ENCODE results near the gene KCNMA1. TPM values are rescaled to one million over a fixed set of nuclear protein-coding genes. Genes with fewer than 3 reads are reported as not detected.

Gene KCNMA1
- total RNA-seq, 3 donors from 2014 or later: 13.6 to 37.8 (median 15.1) TPM

DNA sequence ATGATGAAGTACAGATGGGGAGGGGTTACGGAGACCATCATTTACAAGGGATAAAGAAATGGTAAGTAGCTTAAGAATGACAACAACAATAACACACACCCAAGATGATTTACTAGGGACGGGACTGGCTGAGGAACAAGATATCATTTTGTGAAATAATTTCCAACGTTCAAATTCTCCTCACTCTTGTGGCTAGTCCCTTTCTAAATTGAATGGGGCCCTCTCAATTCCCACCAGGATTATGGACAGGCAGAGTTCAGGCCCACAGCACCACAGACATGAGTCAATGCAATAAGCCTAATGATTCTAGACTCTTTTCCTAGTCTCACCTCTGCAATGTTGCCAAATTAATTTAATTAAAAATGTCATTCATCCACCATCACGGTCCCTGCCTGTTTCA is 448.1 kb downstream of the KCNMA1 start:
- DNase-seq (ENCODE audit: low spot score in 2 of 2): no peak
- H3K4me1 ChIP-seq: no peaks in the 10 kb centered on the region
- TF ChIP-seq POLR2A (IDR thresholded peaks at IDR 0.05) (no peak), POLR2AphosphoS5 (IDR thresholded peaks at IDR 0.05) (no peak)
- TF ChIP-seq, protein P1, sequence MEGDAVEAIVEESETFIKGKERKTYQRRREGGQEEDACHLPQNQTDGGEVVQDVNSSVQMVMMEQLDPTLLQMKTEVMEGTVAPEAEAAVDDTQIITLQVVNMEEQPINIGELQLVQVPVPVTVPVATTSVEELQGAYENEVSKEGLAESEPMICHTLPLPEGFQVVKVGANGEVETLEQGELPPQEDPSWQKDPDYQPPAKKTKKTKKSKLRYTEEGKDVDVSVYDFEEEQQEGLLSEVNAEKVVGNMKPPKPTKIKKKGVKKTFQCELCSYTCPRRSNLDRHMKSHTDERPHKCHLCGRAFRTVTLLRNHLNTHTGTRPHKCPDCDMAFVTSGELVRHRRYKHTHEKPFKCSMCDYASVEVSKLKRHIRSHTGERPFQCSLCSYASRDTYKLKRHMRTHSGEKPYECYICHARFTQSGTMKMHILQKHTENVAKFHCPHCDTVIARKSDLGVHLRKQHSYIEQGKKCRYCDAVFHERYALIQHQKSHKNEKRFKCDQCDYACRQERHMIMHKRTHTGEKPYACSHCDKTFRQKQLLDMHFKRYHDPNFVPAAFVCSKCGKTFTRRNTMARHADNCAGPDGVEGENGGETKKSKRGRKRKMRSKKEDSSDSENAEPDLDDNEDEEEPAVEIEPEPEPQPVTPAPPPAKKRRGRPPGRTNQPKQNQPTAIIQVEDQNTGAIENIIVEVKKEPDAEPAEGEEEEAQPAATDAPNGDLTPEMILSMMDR (IDR thresholded peaks at IDR 0.05): no peak
- H3K27me3 ChIP-seq: no peaks in the 10 kb centered on the region
- H3K4me3 ChIP-seq: no peak overlapping the region
- H3K27ac ChIP-seq: no peak overlapping the region
- H3K9me3 ChIP-seq: no peaks in the 10 kb centered on the region
- intact Hi-C loops (cut with DNase I; ENCODE audit: low total_unique reads): no loop called here
- no peaks in the 10 kb centered on the region for H3K36me3 ChIP-seq

DNA sequence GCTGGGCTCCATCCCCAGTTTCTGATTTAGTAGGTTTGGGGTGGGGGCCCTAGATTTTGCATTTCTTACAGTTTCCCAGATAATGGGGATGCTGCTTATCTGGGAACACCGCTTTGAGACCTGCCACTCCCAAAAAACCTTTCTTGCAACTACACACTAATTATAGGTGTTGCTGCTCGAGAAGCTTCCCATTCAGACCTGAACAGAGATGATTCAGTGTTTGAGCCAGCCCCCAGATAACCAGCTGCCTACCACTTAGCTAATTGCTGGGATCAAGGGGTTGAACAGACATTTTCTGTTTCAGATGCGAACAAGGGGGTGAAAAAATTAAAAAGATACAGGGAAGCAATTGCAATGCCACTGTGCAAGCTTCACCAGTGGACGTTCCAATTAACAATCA is 448.5 kb downstream of the KCNMA1 start:
- intact Hi-C loops (cut with DNase I; ENCODE audit: low total_unique reads): no loop called here
- no peaks in the 10 kb centered on the region for H3K27me3 ChIP-seq
- no peak for DNase-seq (ENCODE audit: low spot score in 2 of 2)
- H3K4me3 ChIP-seq: no peak overlapping the region
- H3K4me1 ChIP-seq: no peaks in the 10 kb centered on the region
- H3K9me3 ChIP-seq: no peaks in the 10 kb centered on the region
- no peaks in the 10 kb centered on the region for H3K36me3 ChIP-seq
- TF ChIP-seq, protein P1 (IDR thresholded peaks at IDR 0.05): no peak
- TF ChIP-seq POLR2AphosphoS5 (IDR thresholded peaks at IDR 0.05) (no peak), POLR2A (IDR thresholded peaks at IDR 0.05) (no peak)
- no peak overlapping the region for H3K27ac ChIP-seq

DNA sequence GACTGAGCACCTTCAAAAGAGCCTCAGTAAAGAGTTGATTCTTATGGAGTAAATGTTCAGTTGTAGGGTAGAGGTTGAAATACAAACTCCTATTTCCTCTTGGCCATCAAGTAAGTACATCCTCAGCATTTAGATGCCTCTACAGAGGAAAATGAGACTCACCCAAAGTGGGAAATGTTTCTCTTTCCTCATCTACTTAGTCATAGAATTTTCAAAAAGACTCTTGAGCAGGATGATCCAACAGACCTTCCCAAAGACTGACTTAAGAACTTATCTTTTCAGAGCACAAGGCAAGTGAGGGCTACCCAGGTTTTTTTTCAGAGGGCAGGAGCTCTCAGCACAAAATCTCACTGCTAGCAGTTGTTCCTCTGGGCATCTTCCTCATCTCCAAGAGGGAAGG is 449.1 kb downstream of the KCNMA1 start:
- Histone ChIP-seq H3K4me1 (no peaks in the 10 kb centered on the region), H3K4me3 (no peak overlapping the region), H3K27me3 (no peaks in the 10 kb centered on the region), H3K27ac (no peak overlapping the region), H3K36me3 (no peaks in the 10 kb centered on the region), H3K9me3 (no peaks in the 10 kb centered on the region)
- intact Hi-C loops (cut with DNase I; ENCODE audit: low total_unique reads): no loop called here
- no peak for DNase-seq (ENCODE audit: low spot score in 2 of 2)
- no peak for TF ChIP-seq POLR2A (IDR thresholded peaks at IDR 0.05)
- TF ChIP-seq, protein P1 (IDR thresholded peaks at IDR 0.05): no peak

DNA sequence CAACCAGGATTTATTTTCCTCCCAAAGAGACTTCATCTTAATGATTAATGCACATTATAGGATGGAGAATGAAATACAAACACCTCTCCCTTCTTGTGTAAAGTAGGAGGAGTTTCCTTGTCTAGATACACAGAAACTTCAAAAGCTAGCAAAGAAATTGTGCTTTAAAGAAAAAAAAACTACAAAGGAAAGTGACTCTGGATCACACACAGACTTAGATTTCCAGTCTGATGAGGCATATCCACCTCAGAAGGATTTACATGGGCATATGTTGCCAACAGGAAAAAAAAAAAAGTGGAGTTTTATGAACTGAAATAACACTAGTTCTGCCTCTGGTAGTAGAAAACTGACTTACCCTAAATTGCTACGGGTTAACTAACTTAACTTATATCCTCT is 449.6 kb downstream of the KCNMA1 start:
- TF ChIP-seq, protein P1 (IDR thresholded peaks at IDR 0.05): no peak
- TF ChIP-seq POLR2A (IDR thresholded peaks at IDR 0.05) (no peak), POLR2AphosphoS5 (IDR thresholded peaks at IDR 0.05) (no peak)
- Histone ChIP-seq H3K27me3 (no peaks in the 10 kb centered on the region), H3K4me1 (no peaks in the 10 kb centered on the region), H3K27ac (peak overlapping the region in 1 of 2 donors; percentile 67), H3K36me3 (no peaks in the 10 kb centered on the region), H3K4me3 (no peak overlapping the region), H3K9me3 (no peaks in the 10 kb centered on the region)
- no peak for DNase-seq (ENCODE audit: low spot score in 2 of 2)
- intact Hi-C loops (cut with DNase I; ENCODE audit: low total_unique reads): no loop called here

DNA sequence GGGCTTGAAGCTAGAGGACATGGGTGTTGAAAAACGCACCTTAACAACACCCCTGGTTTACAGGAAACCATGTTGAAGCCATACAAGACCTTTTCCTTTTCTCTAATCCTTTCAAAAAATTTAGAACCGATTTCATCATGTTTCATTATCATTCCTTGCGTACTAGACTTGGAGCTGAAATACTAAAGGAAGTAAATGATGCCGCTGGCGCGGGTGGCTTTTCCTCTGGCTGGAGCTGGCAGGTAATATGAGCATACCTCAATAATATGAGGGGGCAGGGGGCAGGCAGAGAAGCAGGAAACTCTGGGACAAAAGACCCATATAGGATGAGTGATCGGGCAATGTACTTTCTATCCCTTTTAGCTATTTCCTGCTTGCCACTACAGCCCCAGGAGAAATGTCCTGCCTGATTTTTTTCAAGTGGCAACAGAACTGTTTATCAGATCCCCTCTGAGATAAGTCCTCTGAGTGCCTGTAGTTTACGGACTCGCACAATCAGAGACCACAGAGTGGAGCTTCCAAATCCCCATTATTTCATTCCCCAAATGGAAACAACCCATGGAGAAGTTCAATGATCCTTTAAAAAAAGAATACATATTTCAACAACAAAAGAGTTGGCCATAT is 450.1 kb downstream of the KCNMA1 start:
- intact Hi-C loops (cut with DNase I; ENCODE audit: low total_unique reads): no loop called here
- H3K4me3 ChIP-seq: peak overlapping the region in 1 of 3 donors; percentile 4
- peak overlapping the region; percentile 40 to 67 for H3K27ac ChIP-seq
- DNase-seq (ENCODE audit: low spot score in 2 of 2): peak in 1 of 2 donors; percentile 60
- H3K9me3 ChIP-seq: no peaks in the 10 kb centered on the region
- TF ChIP-seq POLR2A (IDR thresholded peaks at IDR 0.05): no peak
- TF ChIP-seq POLR2AphosphoS5 (IDR thresholded peaks at IDR 0.05): no peak
- TF ChIP-seq, protein P1 (IDR thresholded peaks at IDR 0.05): no peak
- H3K36me3 ChIP-seq: no peaks in the 10 kb centered on the region
- H3K4me1 ChIP-seq: no peaks in the 10 kb centered on the region
- H3K27me3 ChIP-seq: no peaks in the 10 kb centered on the region
